ENCODE results near the gene DUSP9.

- no peak for TF ChIP-seq POLR2A (IDR thresholded peaks at IDR 0.05)
- TF ChIP-seq, protein P1, sequence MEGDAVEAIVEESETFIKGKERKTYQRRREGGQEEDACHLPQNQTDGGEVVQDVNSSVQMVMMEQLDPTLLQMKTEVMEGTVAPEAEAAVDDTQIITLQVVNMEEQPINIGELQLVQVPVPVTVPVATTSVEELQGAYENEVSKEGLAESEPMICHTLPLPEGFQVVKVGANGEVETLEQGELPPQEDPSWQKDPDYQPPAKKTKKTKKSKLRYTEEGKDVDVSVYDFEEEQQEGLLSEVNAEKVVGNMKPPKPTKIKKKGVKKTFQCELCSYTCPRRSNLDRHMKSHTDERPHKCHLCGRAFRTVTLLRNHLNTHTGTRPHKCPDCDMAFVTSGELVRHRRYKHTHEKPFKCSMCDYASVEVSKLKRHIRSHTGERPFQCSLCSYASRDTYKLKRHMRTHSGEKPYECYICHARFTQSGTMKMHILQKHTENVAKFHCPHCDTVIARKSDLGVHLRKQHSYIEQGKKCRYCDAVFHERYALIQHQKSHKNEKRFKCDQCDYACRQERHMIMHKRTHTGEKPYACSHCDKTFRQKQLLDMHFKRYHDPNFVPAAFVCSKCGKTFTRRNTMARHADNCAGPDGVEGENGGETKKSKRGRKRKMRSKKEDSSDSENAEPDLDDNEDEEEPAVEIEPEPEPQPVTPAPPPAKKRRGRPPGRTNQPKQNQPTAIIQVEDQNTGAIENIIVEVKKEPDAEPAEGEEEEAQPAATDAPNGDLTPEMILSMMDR (IDR thresholded peaks at IDR 0.05) = no peak
These were observed 41.5 kb downstream of the DUSP9 start for GRCh38 chrX:153688506-153688905.

All from testis (tissue), 2 donors.